Measurements from ENCODE around the gene MFSD11.

DNA sequence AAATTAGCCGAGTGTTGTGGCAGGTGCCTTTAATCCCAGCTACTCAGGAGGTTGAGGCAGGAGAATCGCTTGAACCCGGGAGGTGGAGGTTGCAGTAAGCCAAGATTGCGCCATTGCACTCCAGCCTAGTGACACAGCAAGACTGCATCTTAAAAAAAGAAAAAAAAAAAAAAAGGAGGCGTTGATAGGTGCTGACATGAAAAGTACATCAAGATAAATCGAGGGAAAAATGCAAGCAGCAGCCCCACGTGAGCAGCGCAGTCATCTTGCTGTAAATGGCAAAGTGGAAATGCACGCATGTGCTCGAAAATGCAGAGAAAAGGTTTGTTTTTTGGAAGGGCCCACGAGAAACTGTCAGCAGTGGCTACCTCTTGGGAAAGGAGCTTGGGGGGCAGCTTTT lies 48.1 kb upstream of the MFSD11 start:
- TF ChIP-seq, protein P1, sequence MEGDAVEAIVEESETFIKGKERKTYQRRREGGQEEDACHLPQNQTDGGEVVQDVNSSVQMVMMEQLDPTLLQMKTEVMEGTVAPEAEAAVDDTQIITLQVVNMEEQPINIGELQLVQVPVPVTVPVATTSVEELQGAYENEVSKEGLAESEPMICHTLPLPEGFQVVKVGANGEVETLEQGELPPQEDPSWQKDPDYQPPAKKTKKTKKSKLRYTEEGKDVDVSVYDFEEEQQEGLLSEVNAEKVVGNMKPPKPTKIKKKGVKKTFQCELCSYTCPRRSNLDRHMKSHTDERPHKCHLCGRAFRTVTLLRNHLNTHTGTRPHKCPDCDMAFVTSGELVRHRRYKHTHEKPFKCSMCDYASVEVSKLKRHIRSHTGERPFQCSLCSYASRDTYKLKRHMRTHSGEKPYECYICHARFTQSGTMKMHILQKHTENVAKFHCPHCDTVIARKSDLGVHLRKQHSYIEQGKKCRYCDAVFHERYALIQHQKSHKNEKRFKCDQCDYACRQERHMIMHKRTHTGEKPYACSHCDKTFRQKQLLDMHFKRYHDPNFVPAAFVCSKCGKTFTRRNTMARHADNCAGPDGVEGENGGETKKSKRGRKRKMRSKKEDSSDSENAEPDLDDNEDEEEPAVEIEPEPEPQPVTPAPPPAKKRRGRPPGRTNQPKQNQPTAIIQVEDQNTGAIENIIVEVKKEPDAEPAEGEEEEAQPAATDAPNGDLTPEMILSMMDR (conservative IDR thresholded peaks at IDR 0.05; ENCODE audit: low read depth, low read length) = no peak
- no peak for TF ChIP-seq EZH2 (IDR thresholded peaks at IDR 0.05; ENCODE audit: low read length, unreplicated experiment)
- no peak for TF ChIP-seq EZH2phosphoT487 (IDR thresholded peaks at IDR 0.05; ENCODE audit: borderline replicate concordance, low read length)
